OCI-LY7 (cell line): ENCODE results near the gene KRT9. TPM values are rescaled to one million over a fixed set of nuclear protein-coding genes. Genes with fewer than 3 reads are reported as not detected.

Source experiments
- BruUV-seq: library from RNA; stranded (reverse); fragments of 400-500 nt; replicated peaks from 2 replicates; lab custom pipeline; 2021; lab: Mats Ljungman, UMichigan
- CTCF ChIA-PET: fragments of 300-600 bp; sonication (Branson Sonifier 250); formaldehyde crosslinking; loops from one replicate; lab custom pipeline; 2022; ENCODE audit warnings: antibody characterized with exemption; ENCODE audit not compliant: unreplicated experiment; lab: Charles Lee
- POLR2A ChIA-PET: fragments of 300-600 bp; sonication (Branson Sonifier 250); formaldehyde crosslinking; loops from one replicate; lab custom pipeline; 2022; ENCODE audit warnings: antibody characterized with exemption; lab: Charles Lee
- DNase-seq: peaks from one replicate; pipeline ENCODE4 v3.0.0-alpha.2; 2015; ENCODE audit warnings: low spot score
- H2AFZ ChIP-seq: fragments of 200-600 bp; sonication (generic), shearing (Covaris generic); 2 replicates; pipeline ENCODE4 v1.6.1; 2014; ENCODE audit warnings: mild to moderate bottlenecking, antibody characterized with exemption, low read length, moderate library complexity
- H3K27ac ChIP-seq: fragments of 200-600 bp; sonication (generic); 2 replicates; pipeline ENCODE4 v1.5.1; 2014; ENCODE audit warnings: mixed run types, low read depth, mild to moderate bottlenecking, moderate library complexity, low read length, inconsistent platforms; ENCODE audit not compliant: poor library complexity, severe bottlenecking
- H3K36me3 ChIP-seq: fragments of 200-600 bp; sonication (generic); 2 replicates; pipeline ENCODE4 v1.6.1; 2014; ENCODE audit warnings: mild to moderate bottlenecking, antibody characterized with exemption, low read length, moderate library complexity, mixed read lengths; ENCODE audit not compliant: insufficient read depth
- H3K4me1 ChIP-seq: fragments of 200-600 bp; sonication (generic); 2 replicates; pipeline ENCODE4 v1.5.1; 2014; ENCODE audit warnings: mild to moderate bottlenecking, low read length; ENCODE audit not compliant: insufficient read depth, poor library complexity, severe bottlenecking
- H3K4me2 ChIP-seq: fragments of 200-600 bp; sonication (generic); 2 replicates; pipeline ENCODE4 v1.6.1; 2014; ENCODE audit warnings: mild to moderate bottlenecking, low read length
- H3K4me3 ChIP-seq: fragments of 200-600 bp; sonication (generic); 2 replicates; pipeline ENCODE4 v1.5.1; 2014; ENCODE audit warnings: mild to moderate bottlenecking, low read depth, low read length; ENCODE audit not compliant: poor library complexity, severe bottlenecking
- H3K79me2 ChIP-seq: fragments of 200-600 bp; sonication (generic); 2 replicates; pipeline ENCODE4 v1.6.1; 2016; ENCODE audit warnings: low read depth, mild to moderate bottlenecking, low read length, moderate library complexity, mixed read lengths; ENCODE audit not compliant: insufficient read depth
- H3K9me2 ChIP-seq: fragments of 200-600 bp; sonication (generic); 2 replicates; pipeline ENCODE4 v1.6.1; 2016; ENCODE audit warnings: mild to moderate bottlenecking, low read length, mixed read lengths; ENCODE audit not compliant: insufficient read depth
- H3K9me3 ChIP-seq: fragments of 200-600 bp; sonication (generic); 2 replicates; pipeline ENCODE4 v1.6.1; 2014; ENCODE audit warnings: mild to moderate bottlenecking, mixed run types, low read length, mixed read lengths
- H4K20me1 ChIP-seq: fragments of 200-600 bp; sonication (generic); 2 replicates; pipeline ENCODE4 v1.6.1; 2014; ENCODE audit warnings: mild to moderate bottlenecking, antibody characterized with exemption, low read length, moderate library complexity, mixed read lengths; ENCODE audit not compliant: insufficient read depth
- EZH2phosphoT487 ChIP-seq: fragments of 200-600 bp; sonication (generic); IDR thresholded peaks from 2 replicates; pipeline ENCODE4 v1.6.1; 2018; ENCODE audit warnings: low read depth, borderline replicate concordance, mild to moderate bottlenecking, mixed run types, antibody characterized with exemption, low read length, moderate library complexity, mixed read lengths
- intact Hi-C: fragments of 100-400 bp; cut with micrococcal nuclease; formaldehyde crosslinking; loops from one replicate; pipeline ENCODE4 v1.10.0; 2022; ENCODE audit not compliant: unreplicated experiment
- total RNA-seq, 2 experiments: library from RNA; depleted of rRNA in 1 of 2; stranded (reverse); fragments of >200 nt in 1 of 2; shearing (Covaris generic) in 1 of 2; gene quantifications; 2 replicates each; pipeline ENCODE4 v1.2.3, GENCODE V29; 2014 to 2022
- TF ChIP-seq, protein P1 (sequence below): fragments of 200-600 bp; sonication (generic); conservative IDR thresholded peaks from 2 replicates; pipeline ENCODE4 v1.5.1; 2014; ENCODE audit warnings: mild to moderate bottlenecking, antibody characterized with exemption, low read length, moderate library complexity, mixed read lengths

Gene KRT9
- total RNA-seq, 2 experiments from 2014 or later: not detected

DNA sequence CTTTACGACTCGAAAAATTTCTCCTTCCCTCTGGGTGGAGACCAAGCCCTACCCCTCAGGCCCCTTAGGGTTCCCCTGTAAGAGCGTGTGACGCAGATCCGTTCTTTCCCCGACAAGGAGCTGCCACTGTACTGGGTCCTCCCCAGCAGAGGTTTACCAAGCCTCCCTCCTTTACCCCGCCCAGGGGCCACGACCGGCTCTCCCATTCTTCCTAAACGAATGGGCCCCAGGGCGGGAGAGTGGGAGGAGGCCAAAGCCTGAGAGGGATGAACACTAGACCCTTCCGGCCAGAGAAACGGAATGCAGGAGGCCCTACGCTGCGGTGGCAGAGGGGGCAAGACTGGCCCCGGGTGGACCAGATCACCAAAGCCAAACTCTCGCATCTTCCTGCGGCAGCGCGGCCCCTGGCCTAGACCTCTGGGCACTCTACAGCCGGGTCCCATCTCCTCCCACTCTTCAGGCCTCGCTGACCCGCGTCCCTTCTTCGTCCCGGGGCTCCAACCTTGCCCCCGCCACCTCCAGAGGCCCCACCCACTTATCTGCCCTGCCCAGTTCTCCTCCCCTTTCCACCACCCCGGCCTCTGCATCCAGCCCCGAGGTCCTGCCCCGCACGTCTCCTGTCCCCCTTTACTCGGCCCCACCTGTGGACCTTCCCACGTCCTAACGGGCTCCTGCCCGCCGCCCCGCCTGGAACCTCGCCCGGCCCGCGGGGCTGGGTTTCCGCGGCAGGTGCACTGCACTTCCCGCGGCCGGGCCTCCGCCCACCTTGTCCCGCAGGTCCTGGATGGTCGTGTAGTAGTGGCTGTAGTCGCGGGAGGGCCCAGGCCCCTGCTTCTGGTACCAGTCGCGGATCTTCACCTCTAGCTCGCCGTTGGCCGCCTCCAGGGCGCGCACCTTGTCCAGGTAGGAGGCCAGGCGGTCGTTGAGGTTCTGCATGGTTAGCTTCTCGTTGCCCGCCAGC, 44.5 kb downstream of the KRT9 start:
- intact Hi-C loops: no loop called here
- ChIA-PET POLR2A (no interaction called here), CTCF (no interaction called here)

DNA sequence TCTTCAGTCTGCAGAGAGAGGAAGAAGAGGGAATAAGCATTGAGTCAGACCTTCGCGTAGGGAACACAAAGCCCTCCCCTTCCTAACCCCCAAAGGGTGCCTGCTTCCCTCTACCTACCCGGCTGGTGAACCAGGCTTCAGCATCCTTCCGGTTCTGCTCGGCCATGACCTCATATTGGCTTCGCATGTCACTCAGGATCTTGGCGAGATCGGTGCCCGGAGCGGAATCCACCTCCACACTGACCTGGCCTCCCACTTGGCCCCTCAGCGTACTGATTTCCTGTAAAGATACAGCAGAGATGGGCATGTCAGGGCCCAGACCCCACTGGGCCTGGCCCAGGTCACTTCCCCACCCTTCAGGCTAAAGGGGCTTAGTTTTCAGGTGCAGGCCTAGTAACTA, 47.6 kb downstream of the KRT9 start:
- CTCF ChIA-PET: no interaction called here
- POLR2A ChIA-PET: no interaction called here
- no peaks in the 10 kb centered on the region for H3K79me2 ChIP-seq
- no peaks in the 10 kb centered on the region for H3K4me1 ChIP-seq
- no peak overlapping the region for H3K4me3 ChIP-seq
- no peak overlapping the region for H3K27ac ChIP-seq
- no peaks in the 10 kb centered on the region for H3K9me2 ChIP-seq
- no TSS peak for BruUV-seq
- no peak overlapping the region for H3K4me2 ChIP-seq
- H4K20me1 ChIP-seq: no peaks in the 10 kb centered on the region
- no peaks in the 10 kb centered on the region for H3K9me3 ChIP-seq
- no peak for TF ChIP-seq EZH2phosphoT487
- TF ChIP-seq, protein P1, sequence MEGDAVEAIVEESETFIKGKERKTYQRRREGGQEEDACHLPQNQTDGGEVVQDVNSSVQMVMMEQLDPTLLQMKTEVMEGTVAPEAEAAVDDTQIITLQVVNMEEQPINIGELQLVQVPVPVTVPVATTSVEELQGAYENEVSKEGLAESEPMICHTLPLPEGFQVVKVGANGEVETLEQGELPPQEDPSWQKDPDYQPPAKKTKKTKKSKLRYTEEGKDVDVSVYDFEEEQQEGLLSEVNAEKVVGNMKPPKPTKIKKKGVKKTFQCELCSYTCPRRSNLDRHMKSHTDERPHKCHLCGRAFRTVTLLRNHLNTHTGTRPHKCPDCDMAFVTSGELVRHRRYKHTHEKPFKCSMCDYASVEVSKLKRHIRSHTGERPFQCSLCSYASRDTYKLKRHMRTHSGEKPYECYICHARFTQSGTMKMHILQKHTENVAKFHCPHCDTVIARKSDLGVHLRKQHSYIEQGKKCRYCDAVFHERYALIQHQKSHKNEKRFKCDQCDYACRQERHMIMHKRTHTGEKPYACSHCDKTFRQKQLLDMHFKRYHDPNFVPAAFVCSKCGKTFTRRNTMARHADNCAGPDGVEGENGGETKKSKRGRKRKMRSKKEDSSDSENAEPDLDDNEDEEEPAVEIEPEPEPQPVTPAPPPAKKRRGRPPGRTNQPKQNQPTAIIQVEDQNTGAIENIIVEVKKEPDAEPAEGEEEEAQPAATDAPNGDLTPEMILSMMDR: no peak
- intact Hi-C loops: no loop called here
- no peak for DNase-seq
- H2AFZ ChIP-seq: no peak overlapping the region
- H3K36me3 ChIP-seq: no peaks in the 10 kb centered on the region

More for the DNA sequence above, 44.5 kb downstream of the KRT9 start:
- H2AFZ ChIP-seq: no peak overlapping the region
- H3K79me2 ChIP-seq: no peaks in the 10 kb centered on the region
- no peak for DNase-seq
- BruUV-seq: no TSS peak
- no peak overlapping the region for H3K4me2 ChIP-seq
- H3K4me1 ChIP-seq: no peaks in the 10 kb centered on the region
- no peak overlapping the region for H3K4me3 ChIP-seq
- no peak for TF ChIP-seq EZH2phosphoT487
- TF ChIP-seq, protein P1: no peak
- no peak overlapping the region for H3K27ac ChIP-seq
- no peaks in the 10 kb centered on the region for H3K9me3 ChIP-seq
- H3K9me2 ChIP-seq: no peaks in the 10 kb centered on the region
- H4K20me1 ChIP-seq: no peaks in the 10 kb centered on the region
- no peaks in the 10 kb centered on the region for H3K36me3 ChIP-seq

DNA sequence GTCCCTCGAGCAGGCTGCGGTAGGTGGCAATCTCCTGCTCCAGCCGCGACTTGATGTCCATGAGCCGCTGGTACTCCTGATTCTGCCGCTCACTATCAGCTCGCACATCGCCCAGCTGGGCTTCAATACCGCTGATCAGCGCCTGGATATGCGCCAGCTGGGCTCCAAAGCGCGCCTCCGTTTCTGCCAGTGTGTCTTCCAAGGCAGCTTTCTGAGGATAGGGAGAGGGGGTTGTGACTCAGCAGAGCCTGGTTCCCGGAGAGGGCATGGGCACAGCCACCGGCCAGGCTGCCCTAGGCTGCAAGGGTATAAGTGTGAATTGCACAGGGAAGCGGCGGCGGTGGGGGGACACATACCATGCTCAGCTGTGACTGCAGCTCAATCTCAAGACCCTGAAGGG, 48.1 kb downstream of the KRT9 start:
- H3K4me2 ChIP-seq: no peak overlapping the region
- ChIA-PET CTCF (no interaction called here), POLR2A (no interaction called here)
- no peaks in the 10 kb centered on the region for H3K79me2 ChIP-seq
- H3K27ac ChIP-seq: no peak overlapping the region
- no peaks in the 10 kb centered on the region for H3K36me3 ChIP-seq
- DNase-seq: no peak
- no peaks in the 10 kb centered on the region for H3K9me3 ChIP-seq
- no peaks in the 10 kb centered on the region for H4K20me1 ChIP-seq
- H3K4me1 ChIP-seq: no peaks in the 10 kb centered on the region
- intact Hi-C loops: no loop called here
- H3K4me3 ChIP-seq: no peak overlapping the region
- no peak for TF ChIP-seq EZH2phosphoT487
- TF ChIP-seq, protein P1: no peak
- no peak overlapping the region for H2AFZ ChIP-seq
- BruUV-seq: no TSS peak
- no peaks in the 10 kb centered on the region for H3K9me2 ChIP-seq
